SU-DHL-6 (cell line): ENCODE data around the gene LPCAT2.

Source experiments
- CTCF ChIP-seq: fragments of 200-600 bp; sonication (generic); IDR thresholded peaks from one replicate; pipeline ENCODE4 v1.5.1; 2017; ENCODE audit warnings: antibody characterized with exemption, mild to moderate bottlenecking, low read length, moderate library complexity; ENCODE audit not compliant: insufficient read depth, poor library complexity, severe bottlenecking
- EZH2phosphoT487 ChIP-seq: fragments of 200-600 bp; sonication (generic), shearing (Covaris generic); conservative IDR thresholded peaks from 2 replicates; pipeline ENCODE4 v1.6.1; 2018; ENCODE audit warnings: mild to moderate bottlenecking, antibody characterized with exemption, low read length, moderate library complexity, mixed read lengths

- TF ChIP-seq CTCF = no peak
- no peak for TF ChIP-seq EZH2phosphoT487
Observed at GRCh38 chr16:55628306-55628968, 119.6 kb downstream of the LPCAT2 start.
